Hepatocyte (in vitro differentiated cells): Measurements from ENCODE around the gene SPATC1L.

Experiments
- CTCF ChIP-seq: fragments of 200-600 bp; sonication (generic); IDR thresholded peaks from 2 replicates; pipeline ENCODE4 v1.5.1; 2016; ENCODE audit warnings: antibody characterized with exemption, mild to moderate bottlenecking; ENCODE audit not compliant: poor library complexity
- EZH2 ChIP-seq: fragments of 200-600 bp; sonication (generic); IDR thresholded peaks from 2 replicates; pipeline ENCODE4 v1.6.1; 2016; ENCODE audit warnings: antibody characterized with exemption, mild to moderate bottlenecking, borderline replicate concordance
- EZH2phosphoT487 ChIP-seq: fragments of 200-600 bp; sonication (generic); IDR thresholded peaks from one replicate; pipeline ENCODE4 v1.6.1; 2018; ENCODE audit warnings: antibody characterized with exemption, mild to moderate bottlenecking, low read depth, moderate library complexity; ENCODE audit not compliant: unreplicated experiment, severe bottlenecking

- TF ChIP-seq CTCF (no peak), EZH2 (no peak), EZH2phosphoT487 (no peak)
Observed at GRCh38 chr21:46165098-46165497, 19.2 kb downstream of the SPATC1L start.
